ENCODE results near the gene CISH.

Gene CISH, protein sequence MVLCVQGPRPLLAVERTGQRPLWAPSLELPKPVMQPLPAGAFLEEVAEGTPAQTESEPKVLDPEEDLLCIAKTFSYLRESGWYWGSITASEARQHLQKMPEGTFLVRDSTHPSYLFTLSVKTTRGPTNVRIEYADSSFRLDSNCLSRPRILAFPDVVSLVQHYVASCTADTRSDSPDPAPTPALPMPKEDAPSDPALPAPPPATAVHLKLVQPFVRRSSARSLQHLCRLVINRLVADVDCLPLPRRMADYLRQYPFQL

DNA sequence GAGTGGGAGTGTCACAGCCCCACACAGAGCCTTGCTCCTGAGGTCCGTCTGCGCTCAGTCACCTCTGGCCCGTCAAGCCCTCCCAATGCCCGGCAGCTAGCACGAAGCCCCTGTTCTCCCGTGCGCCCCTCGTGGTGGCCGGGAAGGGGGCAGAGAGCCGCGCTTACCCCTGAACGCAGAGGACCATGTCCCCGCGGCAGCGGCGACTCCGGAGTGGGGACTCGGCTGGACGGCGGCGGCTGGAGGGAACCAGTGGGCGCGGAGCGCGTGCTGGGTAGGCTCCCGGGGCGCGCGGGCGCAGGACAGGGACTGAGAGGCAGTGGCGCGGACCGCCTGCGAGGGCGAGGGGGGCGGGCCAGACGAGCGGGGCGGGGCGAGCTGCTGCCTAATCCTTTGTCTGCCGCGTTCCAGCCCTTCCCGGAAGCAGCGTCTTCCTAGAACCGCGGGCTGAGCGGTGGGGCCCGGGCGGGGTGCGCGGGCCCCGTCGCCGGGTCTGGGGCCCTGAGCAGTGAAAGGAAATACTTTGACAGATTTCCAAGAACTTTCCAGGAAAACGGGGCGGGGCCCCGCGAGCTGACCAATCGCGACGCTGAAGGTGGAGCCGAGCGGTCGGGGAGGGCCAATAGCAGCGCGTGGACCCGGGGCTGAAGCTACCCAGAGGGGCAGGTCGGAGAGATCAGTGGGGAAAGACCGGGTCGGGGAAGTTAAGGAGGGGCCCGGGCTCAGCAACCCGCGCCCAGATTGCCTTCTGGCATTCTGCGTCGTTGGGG, at the start of gene CISH:
Gene CISH, minus strand, starts transcription at position 311 of the 770 bp plus-strand sequence. Its CDS starts 124 bp downstream, at position 187.
- DNase-seq, result peak; percentile 99

GRCh38 chr3:50660386-50660785, 48.8 kb upstream of the CISH start:
- no peak for DNase-seq

GRCh38 chr3:50658831-50659230, 47.3 kb upstream of the CISH start:
- DNase-seq, result no peak

- DNase-seq, result no peak
Observed at GRCh38 chr3:50658416-50658815, 46.8 kb upstream of the CISH start.

- no peak for DNase-seq
Observed at GRCh38 chr3:50657816-50658215, 46.2 kb upstream of the CISH start.

DNA sequence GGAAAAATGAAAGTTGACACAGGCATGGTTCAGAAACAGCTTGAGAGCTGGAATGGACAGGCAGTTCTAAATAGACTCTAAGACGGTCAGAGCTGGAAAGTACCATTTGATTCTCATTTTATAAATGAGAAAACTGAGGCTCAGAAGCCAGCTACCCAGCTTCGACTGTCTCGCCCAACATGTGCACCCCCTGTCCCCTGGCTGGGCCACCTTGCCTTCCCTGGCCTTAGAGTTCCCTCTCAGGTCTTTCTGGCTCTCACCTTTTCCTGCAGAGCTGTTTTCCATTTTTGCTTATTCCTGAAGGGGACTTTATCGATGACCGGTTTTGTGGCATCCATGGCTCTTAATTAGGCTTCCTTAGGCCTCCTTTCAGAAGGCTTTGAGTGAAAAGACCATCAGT, 45.8 kb upstream of the CISH start:
- DNase-seq, result no peak

DNA sequence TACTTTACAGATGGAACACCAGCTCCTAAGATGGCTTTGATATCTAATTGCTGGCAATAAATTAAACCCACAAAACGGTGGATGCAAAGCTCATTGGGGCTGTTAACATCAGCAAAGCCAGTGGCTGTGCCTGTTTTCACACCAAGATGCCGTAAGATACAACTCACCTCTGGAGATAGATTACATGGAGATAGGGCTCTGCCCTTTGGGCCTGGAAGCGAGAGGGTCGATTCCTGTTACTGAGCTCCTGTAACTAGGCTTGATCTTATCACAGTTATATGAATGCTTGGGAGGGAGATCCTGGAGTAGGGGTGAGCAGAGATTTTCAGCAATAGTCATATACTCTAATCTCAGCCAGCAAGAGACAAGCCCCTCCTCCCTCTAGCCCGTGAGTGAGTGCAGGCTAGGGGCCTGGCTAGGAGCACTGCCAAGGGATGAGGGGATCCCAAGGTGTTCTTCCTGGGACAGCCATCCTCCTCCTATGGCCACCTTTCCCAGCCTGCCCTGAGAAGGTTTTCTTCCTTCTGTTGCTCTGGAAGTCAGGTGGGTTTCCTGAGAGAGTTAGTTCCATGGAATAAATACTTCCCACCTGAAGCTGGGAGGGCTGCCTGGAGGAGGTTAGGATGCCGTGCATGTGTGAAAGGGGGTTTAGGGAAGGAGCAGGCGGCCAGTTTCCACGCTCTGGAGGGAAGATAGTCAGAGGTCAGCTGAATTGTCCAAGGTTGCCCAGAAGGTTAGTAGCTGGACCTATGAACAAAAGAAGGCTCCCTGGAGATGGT, 45.0 kb upstream of the CISH start:
- no peak for DNase-seq

- DNase-seq, result peak; percentile 63
Observed at GRCh38 chr3:50655009-50655830, 43.6 kb upstream of the CISH start.

DNA sequence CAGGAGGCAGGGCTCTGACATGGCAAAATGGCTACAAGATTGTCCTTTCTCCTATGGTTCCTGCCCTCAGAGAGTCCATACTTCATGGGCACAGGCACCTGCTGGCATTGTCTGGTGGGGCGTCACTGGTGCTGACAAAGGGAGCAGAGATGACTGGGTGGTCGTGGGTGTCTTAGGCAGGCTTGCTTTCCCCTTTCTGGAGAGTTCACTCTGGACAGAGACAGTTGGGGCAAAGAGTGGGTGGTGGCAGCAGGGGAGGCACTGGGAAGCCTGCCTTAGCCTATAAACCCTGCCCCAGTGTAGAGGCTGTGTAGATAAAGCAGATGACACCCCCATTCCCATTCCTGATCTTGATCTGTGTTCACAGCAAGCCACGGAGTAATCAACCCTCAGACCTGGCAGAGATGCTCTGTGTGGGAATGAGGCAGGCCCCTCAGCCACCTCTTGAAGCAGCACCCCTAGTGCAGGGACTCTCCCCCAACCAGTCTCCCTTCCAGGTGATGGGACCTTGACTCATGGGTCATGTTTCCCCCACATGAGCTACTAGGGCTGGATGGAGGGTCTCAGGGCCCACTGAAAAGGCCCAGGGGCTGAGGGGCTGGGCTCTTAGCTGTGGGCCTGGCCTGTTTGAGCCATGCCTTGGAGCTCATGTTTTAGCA, 42.5 kb upstream of the CISH start:
- no peak for DNase-seq

DNA sequence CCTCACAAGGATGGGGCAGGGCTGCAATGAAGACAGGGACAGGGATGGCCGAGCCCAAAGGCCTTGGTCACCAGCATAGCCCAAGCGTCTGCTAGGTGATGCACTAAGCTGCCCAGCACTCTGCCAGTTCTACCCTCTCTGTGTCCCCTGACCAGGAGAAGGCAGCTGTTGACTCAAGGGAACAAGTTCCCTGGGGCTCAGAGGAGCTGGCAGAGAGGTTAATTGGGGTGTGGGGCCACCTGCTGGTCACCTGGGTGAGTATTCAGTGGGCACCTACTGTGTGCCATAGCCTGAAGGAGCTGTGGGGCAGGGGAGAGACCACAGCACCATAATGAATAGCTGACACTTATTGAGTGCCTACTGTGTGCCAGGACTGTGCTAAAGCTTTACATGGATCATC, 41.1 kb upstream of the CISH start:
- no peak for DNase-seq

- no peak for DNase-seq
Observed at GRCh38 chr3:50651920-50652529, 40.5 kb upstream of the CISH start.

GRCh38 chr3:50651445-50651844, 39.9 kb upstream of the CISH start:
- DNase-seq, result no peak

- DNase-seq, result no peak
Observed at GRCh38 chr3:50650018-50650417, 38.4 kb upstream of the CISH start.

- no peak for DNase-seq
Observed at GRCh38 chr3:50649451-50649931, 37.9 kb upstream of the CISH start.

GRCh38 chr3:50648944-50649343, 37.4 kb upstream of the CISH start:
- no peak for DNase-seq

- DNase-seq, result no peak
Observed at GRCh38 chr3:50648313-50648712, 36.7 kb upstream of the CISH start.

GRCh38 chr3:50645378-50645777, 33.8 kb upstream of the CISH start:
- DNase-seq, result no peak

GRCh38 chr3:50644561-50644960, 33.0 kb upstream of the CISH start:
- DNase-seq, result no peak

- DNase-seq, result no peak
Observed at GRCh38 chr3:50642382-50642781, 30.8 kb upstream of the CISH start.

- DNase-seq, result peak; percentile 13
Observed at GRCh38 chr3:50639055-50639494, 27.5 kb upstream of the CISH start.

- no peak for DNase-seq
Observed at GRCh38 chr3:50637945-50638344, 26.4 kb upstream of the CISH start.

GRCh38 chr3:50637011-50637410, 25.4 kb upstream of the CISH start:
- DNase-seq, result no peak
